Measurements from ENCODE around the gene TBX22. TPM values are rescaled to one million over a fixed set of nuclear protein-coding genes. Genes with fewer than 3 reads are reported as not detected.

Gene TBX22
- not detected for total RNA-seq

GRCh38 chrX:80014141-80014940 is at the start of gene TBX22:
TSS of gene TBX22 (plus strand) at chrX:80014753. CDS start at chrX:80022270, 7,517 bp downstream.
- no peak for DNase-seq
- H3K9me3 ChIP-seq = no peaks in the 10 kb centered on the region
- no peak within 1 kb of the TSS for H3K4me3 ChIP-seq
- no peak within 1 kb of the TSS for H3K27ac ChIP-seq
- no peaks in the 10 kb centered on the region for H3K4me1 ChIP-seq
- no peaks in the 10 kb centered on the region for H3K27me3 ChIP-seq
- TF ChIP-seq CTCF (IDR thresholded peaks at IDR 0.05) (no peak), POLR2A (IDR thresholded peaks at IDR 0.05) (no peak)
- no peaks in the 10 kb centered on the region for H3K36me3 ChIP-seq

GRCh38 chrX:79975605-79976004 is 38.9 kb upstream of the TBX22 start:
- H3K36me3 ChIP-seq = no peaks in the 10 kb centered on the region
- TF ChIP-seq CTCF (IDR thresholded peaks at IDR 0.05) = no peak
- TF ChIP-seq POLR2A (IDR thresholded peaks at IDR 0.05) = no peak
- no peaks in the 10 kb centered on the region for H3K9me3 ChIP-seq
- no peak overlapping the region for H3K27ac ChIP-seq
- no peak for DNase-seq
- H3K4me1 ChIP-seq = no peaks in the 10 kb centered on the region
- no peak overlapping the region for H3K4me3 ChIP-seq
- no peaks in the 10 kb centered on the region for H3K27me3 ChIP-seq

GRCh38 chrX:80004458-80004857 is 10.1 kb upstream of the TBX22 start:
- no peak overlapping the region for H3K27ac ChIP-seq
- no peaks in the 10 kb centered on the region for H3K9me3 ChIP-seq
- no peak overlapping the region for H3K4me3 ChIP-seq
- no peaks in the 10 kb centered on the region for H3K4me1 ChIP-seq
- H3K36me3 ChIP-seq = no peaks in the 10 kb centered on the region
- H3K27me3 ChIP-seq = no peaks in the 10 kb centered on the region
- TF ChIP-seq CTCF (IDR thresholded peaks at IDR 0.05) (no peak), POLR2A (IDR thresholded peaks at IDR 0.05) (no peak)
- no peak for DNase-seq

- Histone ChIP-seq H3K9me3 (no peaks in the 10 kb centered on the region), H3K27me3 (no peaks in the 10 kb centered on the region), H3K4me1 (no peaks in the 10 kb centered on the region), H3K4me3 (no peak overlapping the region), H3K36me3 (no peaks in the 10 kb centered on the region), H3K27ac (no peak overlapping the region)
- DNase-seq = no peak
- TF ChIP-seq CTCF (IDR thresholded peaks at IDR 0.05) (no peak), POLR2A (IDR thresholded peaks at IDR 0.05) (no peak)
Measured at GRCh38 chrX:80011522-80011921, 3.0 kb upstream of the TBX22 start.

- H3K27ac ChIP-seq = no peak overlapping the region
- no peak overlapping the region for H3K4me3 ChIP-seq
- no peaks in the 10 kb centered on the region for H3K4me1 ChIP-seq
- DNase-seq = no peak
- H3K27me3 ChIP-seq = no peaks in the 10 kb centered on the region
- H3K36me3 ChIP-seq = no peaks in the 10 kb centered on the region
- TF ChIP-seq POLR2A (IDR thresholded peaks at IDR 0.05) = no peak
- TF ChIP-seq CTCF (IDR thresholded peaks at IDR 0.05) = no peak
- H3K9me3 ChIP-seq = no peaks in the 10 kb centered on the region
Measured at GRCh38 chrX:80016182-80016581, 1.6 kb downstream of the TBX22 start.

All from Peyer's patch (tissue), 4 donors.